K562 (cell line): ENCODE results near the gene INCA1. TPM values are rescaled to one million over a fixed set of nuclear protein-coding genes. Genes with fewer than 3 reads are reported as not detected.
A peak's percentile ranks its signal among the peaks of the same experiment; 100 is the strongest.

ENCODE experiments used
- AFF4 ChIP-seq: sonication (generic); formaldehyde crosslinking; IDR thresholded peaks from 2 replicates; pipeline ENCODE4 v1.8.0; 2023; ENCODE audit warnings: mild to moderate bottlenecking, missing genetic modification reagents
- BHLHE40 ChIP-seq: IDR thresholded peaks from 2 replicates; pipeline ENCODE4 v1.6.1; 2011; ENCODE audit warnings: low read length, improper control_type of control experiment
- CUX1 ChIP-seq: fragments of 200-800 bp; sonication (Bioruptor generic); IDR thresholded peaks from 2 replicates; pipeline ENCODE4 v1.6.1; 2016; ENCODE audit warnings: missing genetic modification characterization, missing compliant biosample characterization
- IRF2 ChIP-seq: sonication (generic); formaldehyde crosslinking; IDR thresholded peaks from 2 replicates; pipeline ENCODE4 v1.8.1; 2022; ENCODE audit warnings: mild to moderate bottlenecking, missing genetic modification reagents
- KDM1A ChIP-seq, 2 experiments: fragments of 450-650 bp; IDR thresholded peaks; 2 replicates each; pipeline ENCODE4 v1.6.1; 2016; ENCODE audit warnings: mild to moderate bottlenecking in 2 of 2
- MEF2D ChIP-seq: conservative IDR thresholded peaks from 2 replicates; pipeline ENCODE4 v1.6.1; 2016; ENCODE audit warnings: low read depth, missing genetic modification characterization, missing compliant biosample characterization
- MLLT1 ChIP-seq, 2 experiments: fragments of 450-650 bp; IDR thresholded peaks; 2 replicates each; pipeline ENCODE4 v1.6.1; 2016
- MTA1 ChIP-seq: fragments of 450-650 bp; IDR thresholded peaks from 2 replicates; pipeline ENCODE4 v1.6.1; 2017; ENCODE audit warnings: borderline replicate concordance
- MTF1 ChIP-seq: fragments of 250-450 bp; sonication (Bioruptor Pico); IDR thresholded peaks from 2 replicates; pipeline ENCODE4 v1.9.0; 2021; ENCODE audit warnings: moderate library complexity, mild to moderate bottlenecking, inconsistent platforms, borderline replicate concordance
- PHF20 ChIP-seq: fragments of 450-650 bp; IDR thresholded peaks from 2 replicates; pipeline ENCODE4 v1.6.1; 2018; ENCODE audit not compliant: partially characterized antibody
- RBM17 ChIP-seq: fragments of 200-400 bp; formaldehyde crosslinking; IDR thresholded peaks from 2 replicates; pipeline ENCODE4 v1.6.1; 2017; ENCODE audit warnings: low read depth, mild to moderate bottlenecking, low read length, borderline replicate concordance
- SMARCB1 ChIP-seq: IDR thresholded peaks from 2 replicates; pipeline ENCODE4 v1.6.1; 2011; ENCODE audit warnings: improper control_type of control experiment, low read depth; ENCODE audit not compliant: insufficient read length
- U2AF2 ChIP-seq: fragments of 200-400 bp; formaldehyde crosslinking; optimal IDR thresholded peaks from 2 replicates; pipeline ENCODE3; 2017; ENCODE audit warnings: low read depth, mild to moderate bottlenecking, low read length
- XRCC5 ChIP-seq: fragments of 200-400 bp; formaldehyde crosslinking; IDR thresholded peaks from 2 replicates; pipeline ENCODE4 v1.6.1; 2017; ENCODE audit warnings: low read depth, mild to moderate bottlenecking, low read length
- ZBTB17 ChIP-seq: fragments of 450-650 bp; formaldehyde crosslinking; IDR thresholded peaks from 2 replicates; pipeline ENCODE4 v1.4.0; 2020; ENCODE audit warnings: mild to moderate bottlenecking
- ZBTB8A ChIP-seq: fragments of 450-650 bp; IDR thresholded peaks from 2 replicates; pipeline ENCODE4 v1.6.1; 2018; ENCODE audit warnings: mild to moderate bottlenecking, moderate library complexity; ENCODE audit not compliant: partially characterized antibody
- ZNF583 ChIP-seq: fragments of 250-450 bp; sonication (Bioruptor Pico); IDR thresholded peaks from 2 replicates; pipeline ENCODE4 v1.4.0; 2020
- ZNF699 ChIP-seq: fragments of 250-450 bp; sonication (Bioruptor Pico); IDR thresholded peaks from 2 replicates; pipeline ENCODE4 v1.8.0; 2021; ENCODE audit warnings: mild to moderate bottlenecking, moderate library complexity; ENCODE audit not compliant: insufficient replicate concordance
- polyA plus RNA-seq, 8 experiments: library from polyadenylated mRNA; depleted of rRNA in 4 of 8; stranded (reverse) in 5 of 8; unstranded in 3 of 8; fragments of >200 nt; fragmentation: Nextera tagmentation in 2 of 8; fragmentation: Illumina TruSeq in 1 of 8; extraction: Ambion mirVana in 2 of 8; extraction: Trizol in 1 of 8; gene quantifications; 2 replicates each; pipeline versions ENCODE4 v1.2.1 to v1.2.3, GENCODE V29; 2011 to 2014; ENCODE audit warnings: inconsistent platforms in 1 of 8, missing spikeins in 1 of 8
- total RNA-seq, 7 experiments: library from RNA; depleted of rRNA in 6 of 7; stranded (reverse); fragments of >200 nt in 6 of 7; fragmentation: Illumina TruSeq in 2 of 7; extraction: Trizol in 2 of 7; gene quantifications; 2 replicates each; pipeline versions ENCODE4 v1.2.1 to v1.2.3, GENCODE V29; 2011 to 2021; ENCODE audit warnings: low replicate concordance in 1 of 7

Gene INCA1
- total and polyA plus RNA-seq, 9 of the 15 experiments (the other 6 are each of a cell fraction or from before 2014, with no cell fraction given) = 0.08 to 0.50 (median 0.13) TPM; not detected in 4

GRCh38 chr17:4986951-4987766, 10.2 kb downstream of the INCA1 start, which contains the start of gene CAMTA2 (continued):
- TF ChIP-seq AFF4 (CRISPR knock-in tag) = no peak; the same call in 1 of the 2 replicates
- no peak for TF ChIP-seq MTF1 (CRISPR knock-in tag)
- no peak for TF ChIP-seq KDM1A (IDR thresholded peaks at IDR 0.05)
- TF ChIP-seq ZNF699 (CRISPR knock-in tag) = no peak
- TF ChIP-seq PHF20 = peak; percentile 87
- no peak for TF ChIP-seq RBM17
- TF ChIP-seq MLLT1 (IDR thresholded peaks at IDR 0.05) = no peak
- TF ChIP-seq ZNF583 (CRISPR knock-in tag) = no peak
- no peak for TF ChIP-seq U2AF2
- no peak for TF ChIP-seq IRF2 (CRISPR knock-in tag)
- peak; percentile 51 for TF ChIP-seq BHLHE40
- 0 out of 2 replicates have a peak, but pooled peaks have one; percentile 57 for TF ChIP-seq ZBTB17 (CRISPR knock-in tag)
- no peak for TF ChIP-seq MEF2D
- TF ChIP-seq XRCC5 = 0 out of 2 replicates have a peak, but pooled peaks have one; percentile 89
- no peak for TF ChIP-seq ZBTB8A
- no peak for TF ChIP-seq MTA1
- no peak for TF ChIP-seq SMARCB1
- TF ChIP-seq CUX1 (CRISPR knock-in tag) = no peak
